OCI-LY7 (cell line): ENCODE measurements around the gene TMEM35B. TPM values are rescaled to one million over a fixed set of nuclear protein-coding genes. Genes with fewer than 3 reads are reported as not detected.
"Not testable (repeated sequence)": the region's sequence is repeated elsewhere in the genome, so short reads cannot be mapped to it uniquely, and the experiment has no call there.

ENCODE experiments used
- BruUV-seq: library from RNA; stranded (reverse); fragments of 400-500 nt; replicated peaks from 2 replicates; lab custom pipeline; 2021; lab: Mats Ljungman, UMichigan
- CTCF ChIA-PET: fragments of 300-600 bp; sonication (Branson Sonifier 250); formaldehyde crosslinking; loops from one replicate; lab custom pipeline; 2022; ENCODE audit warnings: antibody characterized with exemption; ENCODE audit not compliant: unreplicated experiment; lab: Charles Lee
- POLR2A ChIA-PET: fragments of 300-600 bp; sonication (Branson Sonifier 250); formaldehyde crosslinking; loops from one replicate; lab custom pipeline; 2022; ENCODE audit warnings: antibody characterized with exemption; lab: Charles Lee
- DNase-seq: peaks from one replicate; pipeline ENCODE4 v3.0.0-alpha.2; 2015; ENCODE audit warnings: low spot score
- H2AFZ ChIP-seq: fragments of 200-600 bp; sonication (generic), shearing (Covaris generic); 2 replicates; pipeline ENCODE4 v1.6.1; 2014; ENCODE audit warnings: mild to moderate bottlenecking, antibody characterized with exemption, low read length, moderate library complexity
- H3K27ac ChIP-seq: fragments of 200-600 bp; sonication (generic); 2 replicates; pipeline ENCODE4 v1.5.1; 2014; ENCODE audit warnings: mixed run types, low read depth, mild to moderate bottlenecking, moderate library complexity, low read length, inconsistent platforms; ENCODE audit not compliant: poor library complexity, severe bottlenecking
- H3K36me3 ChIP-seq: fragments of 200-600 bp; sonication (generic); 2 replicates; pipeline ENCODE4 v1.6.1; 2014; ENCODE audit warnings: mild to moderate bottlenecking, antibody characterized with exemption, low read length, moderate library complexity, mixed read lengths; ENCODE audit not compliant: insufficient read depth
- H3K4me1 ChIP-seq: fragments of 200-600 bp; sonication (generic); 2 replicates; pipeline ENCODE4 v1.5.1; 2014; ENCODE audit warnings: mild to moderate bottlenecking, low read length; ENCODE audit not compliant: insufficient read depth, poor library complexity, severe bottlenecking
- H3K4me2 ChIP-seq: fragments of 200-600 bp; sonication (generic); 2 replicates; pipeline ENCODE4 v1.6.1; 2014; ENCODE audit warnings: mild to moderate bottlenecking, low read length
- H3K4me3 ChIP-seq: fragments of 200-600 bp; sonication (generic); 2 replicates; pipeline ENCODE4 v1.5.1; 2014; ENCODE audit warnings: mild to moderate bottlenecking, low read depth, low read length; ENCODE audit not compliant: poor library complexity, severe bottlenecking
- H3K79me2 ChIP-seq: fragments of 200-600 bp; sonication (generic); 2 replicates; pipeline ENCODE4 v1.6.1; 2016; ENCODE audit warnings: low read depth, mild to moderate bottlenecking, low read length, moderate library complexity, mixed read lengths; ENCODE audit not compliant: insufficient read depth
- H3K9me2 ChIP-seq: fragments of 200-600 bp; sonication (generic); 2 replicates; pipeline ENCODE4 v1.6.1; 2016; ENCODE audit warnings: mild to moderate bottlenecking, low read length, mixed read lengths; ENCODE audit not compliant: insufficient read depth
- H3K9me3 ChIP-seq: fragments of 200-600 bp; sonication (generic); 2 replicates; pipeline ENCODE4 v1.6.1; 2014; ENCODE audit warnings: mild to moderate bottlenecking, mixed run types, low read length, mixed read lengths
- H4K20me1 ChIP-seq: fragments of 200-600 bp; sonication (generic); 2 replicates; pipeline ENCODE4 v1.6.1; 2014; ENCODE audit warnings: mild to moderate bottlenecking, antibody characterized with exemption, low read length, moderate library complexity, mixed read lengths; ENCODE audit not compliant: insufficient read depth
- CTCF ChIP-seq: fragments of 200-600 bp; sonication (generic); conservative IDR thresholded peaks from 2 replicates; pipeline ENCODE4 v1.5.1; 2014; ENCODE audit warnings: mild to moderate bottlenecking, antibody characterized with exemption, low read length, moderate library complexity, mixed read lengths
- EZH2phosphoT487 ChIP-seq: fragments of 200-600 bp; sonication (generic); IDR thresholded peaks from 2 replicates; pipeline ENCODE4 v1.6.1; 2018; ENCODE audit warnings: low read depth, borderline replicate concordance, mild to moderate bottlenecking, mixed run types, antibody characterized with exemption, low read length, moderate library complexity, mixed read lengths
- intact Hi-C: fragments of 100-400 bp; cut with micrococcal nuclease; formaldehyde crosslinking; loops from one replicate; pipeline ENCODE4 v1.10.0; 2022; ENCODE audit not compliant: unreplicated experiment
- total RNA-seq, 2 experiments: library from RNA; depleted of rRNA in 1 of 2; stranded (reverse); fragments of >200 nt in 1 of 2; shearing (Covaris generic) in 1 of 2; gene quantifications; 2 replicates each; pipeline ENCODE4 v1.2.3, GENCODE V29; 2014 to 2022

The TMEM35B gene
- total RNA-seq, 2 experiments from 2014 or later = 15.5 to 19.8 TPM

DNA sequence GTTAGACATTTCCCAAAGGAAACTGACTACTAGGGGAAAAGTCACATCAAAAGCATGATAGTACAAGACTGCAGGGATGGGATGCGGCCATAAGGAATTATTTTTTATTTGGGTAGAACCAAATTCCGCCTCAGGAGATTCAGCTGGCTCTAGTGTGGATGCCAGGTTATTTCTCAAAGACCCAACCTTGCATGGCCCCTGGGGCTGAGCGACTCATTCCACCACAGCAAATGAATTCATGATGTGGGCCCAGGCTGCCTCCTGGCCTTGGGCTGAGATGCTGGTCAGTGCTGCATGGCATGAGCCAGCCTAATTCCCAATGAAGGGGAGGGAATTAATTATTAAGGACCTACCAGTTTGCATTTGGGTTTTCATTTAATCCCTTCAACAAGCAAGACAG is 11.8 kb downstream of the TMEM35B start:
- POLR2A ChIA-PET = interaction anchor here (1.4 kb wide), 1 partner anchor 12 kb away, joined by 3 read pairs; the partner anchor contains the start of gene TMEM35B
- BruUV-seq = no TSS peak
- no peak overlapping the region for H2AFZ ChIP-seq
- H4K20me1 ChIP-seq = no peaks in the 10 kb centered on the region
- no peak for DNase-seq
- no peaks in the 10 kb centered on the region for H3K4me1 ChIP-seq
- TF ChIP-seq CTCF (no peak), EZH2phosphoT487 (no peak)
- no peaks in the 10 kb centered on the region for H3K9me2 ChIP-seq
- H3K4me3 ChIP-seq = no peak overlapping the region
- H3K27ac ChIP-seq = no peak overlapping the region
- intact Hi-C loops = no loop called here
- H3K9me3 ChIP-seq = no peaks in the 10 kb centered on the region
- no peak overlapping the region for H3K4me2 ChIP-seq
- CTCF ChIA-PET = no interaction called here
- no peaks in the 10 kb centered on the region for H3K79me2 ChIP-seq
- no peaks in the 10 kb centered on the region for H3K36me3 ChIP-seq

DNA sequence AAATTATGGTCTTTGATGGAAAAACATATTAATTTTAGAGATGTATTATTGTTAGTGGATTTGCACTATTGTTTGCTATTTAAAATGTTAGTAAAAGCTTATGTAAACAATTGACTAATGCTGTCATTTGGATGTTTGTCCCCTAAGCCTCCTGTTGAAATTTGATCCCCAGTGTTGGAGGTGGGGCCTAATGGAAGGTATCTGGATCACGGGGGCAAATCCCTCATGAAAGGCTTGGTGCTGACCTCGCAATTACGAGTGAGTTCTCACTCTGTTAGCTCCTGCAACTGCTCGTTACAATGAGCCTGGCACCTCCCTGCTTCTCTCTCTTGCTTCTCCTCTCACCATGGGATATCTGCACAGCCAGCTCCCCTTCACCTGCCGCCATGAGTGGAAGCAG is 14.3 kb downstream of the TMEM35B start:
- Histone ChIP-seq H3K4me2 (no peak overlapping the region), H3K27ac (no peak overlapping the region), H3K4me1 (no peaks in the 10 kb centered on the region), H3K9me2 (no peaks in the 10 kb centered on the region), H2AFZ (no peak overlapping the region), H3K79me2 (no peaks in the 10 kb centered on the region), H4K20me1 (no peaks in the 10 kb centered on the region), H3K9me3 (no peaks in the 10 kb centered on the region), H3K36me3 (no peaks in the 10 kb centered on the region), H3K4me3 (no peak overlapping the region)
- no TSS peak for BruUV-seq
- TF ChIP-seq CTCF (no peak), EZH2phosphoT487 (no peak)
- intact Hi-C loops = no loop called here
- no peak for DNase-seq
- ChIA-PET POLR2A (no interaction called here), CTCF (no interaction called here)

GRCh38 chr1:34970220-34970735 is 14.9 kb downstream of the TMEM35B start:
- no peak overlapping the region for H3K4me3 ChIP-seq

DNA sequence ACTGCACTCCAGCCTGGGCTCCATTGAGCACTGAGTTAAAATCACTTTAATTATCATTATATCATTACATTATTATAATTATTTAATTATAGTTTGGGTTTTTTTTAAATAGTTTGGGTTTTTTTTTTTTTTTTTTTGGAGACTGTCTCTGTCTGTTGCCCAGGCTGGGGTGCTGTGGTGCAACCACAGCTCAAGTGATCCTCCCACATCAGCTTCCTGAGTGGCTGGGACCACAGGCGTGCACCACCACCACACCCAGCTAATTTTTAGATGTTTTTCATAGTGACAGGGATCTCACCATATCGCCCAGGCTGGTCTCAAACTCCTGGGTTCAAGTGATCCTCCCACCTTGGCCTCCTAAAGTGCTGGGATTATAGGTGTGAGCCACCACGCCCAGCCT is 16.9 kb downstream of the TMEM35B start:
- CTCF ChIA-PET, H3K9me3 ChIP-seq, H2AFZ ChIP-seq, POLR2A ChIA-PET, BruUV-seq, H3K27ac ChIP-seq, H3K4me1 ChIP-seq, H4K20me1 ChIP-seq, H3K4me3 ChIP-seq, DNase-seq, H3K36me3 ChIP-seq, H3K79me2 ChIP-seq, H3K9me2 ChIP-seq, intact Hi-C loops, H3K4me2 ChIP-seq: not testable (repeated sequence)

More at GRCh38 chr1:34970220-34970735, 14.9 kb downstream of the TMEM35B start:
- Histone ChIP-seq H3K27ac (no peak overlapping the region), H4K20me1 (no peaks in the 10 kb centered on the region), H3K4me2 (no peak overlapping the region), H3K4me1 (no peaks in the 10 kb centered on the region), H3K79me2 (no peaks in the 10 kb centered on the region), H2AFZ (no peak overlapping the region), H3K36me3 (no peaks in the 10 kb centered on the region), H3K9me2 (no peaks in the 10 kb centered on the region), H3K9me3 (no peaks in the 10 kb centered on the region)
- DNase-seq = no peak
- CTCF ChIA-PET = no interaction called here
- POLR2A ChIA-PET = no interaction called here
- TF ChIP-seq EZH2phosphoT487 (no peak), CTCF (no peak)
- intact Hi-C loops = no loop called here
- BruUV-seq = no TSS peak
